HT1080 (cell line): ENCODE results near the gene INSIG1. TPM values are rescaled to one million over a fixed set of nuclear protein-coding genes. Genes with fewer than 3 reads are reported as not detected.

Experiments used
- DNase-seq: peaks from one replicate; pipeline ENCODE4 v3.0.0-alpha.2; 2015; ENCODE audit warnings: low read depth
- total RNA-seq: library from RNA; depleted of rRNA; stranded (reverse); fragments of >200 nt; shearing (Covaris generic); gene quantifications from 2 replicates; pipeline ENCODE4 v1.2.3, GENCODE V29; 2014

The INSIG1 gene
- total RNA-seq, 1 experiment from 2014 or later = 168 TPM

DNA sequence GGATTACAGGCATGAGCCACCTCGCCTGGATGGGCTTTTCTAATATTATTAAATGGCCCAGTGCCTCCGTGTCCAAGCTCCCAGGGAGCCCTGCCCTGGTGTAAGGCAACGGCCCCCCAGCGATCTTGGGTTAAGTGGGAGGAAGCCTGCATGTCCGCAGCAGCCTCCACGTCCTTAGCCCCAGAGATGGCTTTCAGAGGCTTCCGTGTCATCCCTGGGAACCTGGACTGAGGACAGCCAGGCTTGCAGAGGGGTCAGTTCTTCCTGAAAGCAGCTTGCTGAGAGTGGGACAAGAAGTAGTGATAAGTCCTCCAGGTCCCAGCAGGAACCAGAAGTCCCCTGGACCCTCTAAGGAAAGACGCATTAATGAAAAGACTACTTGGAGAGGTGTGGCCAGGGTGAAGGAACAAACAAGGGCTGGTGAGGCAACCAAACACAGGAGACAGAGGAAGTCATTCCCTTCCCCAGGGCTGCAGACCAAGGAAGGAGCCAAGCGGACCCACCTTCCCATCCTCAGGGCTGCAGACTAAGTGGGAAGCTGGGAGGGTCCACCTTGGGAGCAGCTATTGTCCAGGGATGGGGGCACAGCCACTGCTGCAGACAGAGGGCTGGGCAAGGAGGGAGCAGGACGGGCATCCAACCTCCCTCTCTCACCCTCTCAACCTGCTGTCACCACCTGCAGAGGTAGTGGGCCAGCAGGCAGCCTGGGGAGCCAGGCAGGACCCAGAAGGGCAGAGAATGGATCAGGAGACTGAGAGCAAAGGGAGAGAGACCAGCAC lies 13.0 kb upstream of the INSIG1 start:
- no peak for DNase-seq

DNA sequence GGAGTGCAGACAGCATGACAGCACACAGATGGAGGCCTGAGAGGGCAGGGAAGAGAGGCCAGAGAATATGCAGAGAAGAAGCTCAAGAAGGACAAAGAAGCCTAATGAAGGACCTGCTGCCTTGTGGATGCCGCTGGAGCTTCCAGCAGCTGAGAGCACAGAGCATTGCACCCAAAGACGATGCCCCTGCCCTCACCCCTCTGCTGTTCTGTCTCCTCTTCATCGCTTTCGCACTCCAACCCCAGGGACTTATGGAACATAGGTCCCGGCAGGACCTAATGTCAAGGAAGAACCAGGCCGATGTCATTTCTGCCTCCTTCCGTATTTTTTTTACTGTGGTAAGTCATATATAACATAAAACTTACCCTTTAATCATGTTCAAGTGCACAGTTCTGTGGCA lies 12.3 kb upstream of the INSIG1 start:
- no peak for DNase-seq

DNA sequence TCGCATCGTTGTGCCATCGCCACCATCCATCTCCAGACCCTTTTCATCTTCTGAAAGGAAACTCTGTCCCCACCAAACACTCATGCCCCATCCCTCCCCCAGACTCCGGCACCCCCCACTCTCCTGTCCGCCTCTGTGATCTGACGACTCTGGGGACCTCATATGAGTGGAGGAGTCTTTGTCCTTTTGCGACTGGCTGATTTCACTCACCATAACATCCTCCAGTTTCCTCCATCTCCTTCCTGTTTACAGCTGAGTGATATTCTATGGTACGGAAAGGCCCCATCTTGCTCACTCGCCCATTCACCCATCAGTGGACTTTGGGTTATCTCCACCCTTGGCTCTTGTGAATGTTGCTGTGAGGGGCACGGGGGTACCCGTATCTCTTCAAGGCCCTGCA lies 11.8 kb upstream of the INSIG1 start:
- DNase-seq = no peak

DNA sequence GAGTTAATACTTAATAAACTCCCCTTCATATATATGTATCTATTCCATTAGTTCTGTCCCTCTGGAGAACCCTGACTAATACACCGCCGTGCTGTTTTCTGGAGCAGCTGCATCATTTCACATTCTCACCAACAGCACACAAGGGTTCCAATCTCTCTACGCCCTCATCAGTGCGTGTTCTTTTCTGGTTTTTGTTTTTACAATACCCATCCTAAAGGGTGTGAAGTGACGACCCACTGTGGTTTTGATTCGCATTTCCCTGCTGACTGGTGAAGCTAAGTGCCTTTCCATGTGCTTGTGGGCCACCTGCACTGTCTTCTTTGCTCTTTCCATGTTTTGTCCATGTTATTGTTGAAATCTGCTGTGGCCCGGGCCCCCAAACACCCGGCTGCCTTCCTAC lies 11.0 kb upstream of the INSIG1 start:
- no peak for DNase-seq

GRCh38 chr7:155287284-155287935 lies 10.3 kb upstream of the INSIG1 start:
- DNase-seq = no peak

DNA sequence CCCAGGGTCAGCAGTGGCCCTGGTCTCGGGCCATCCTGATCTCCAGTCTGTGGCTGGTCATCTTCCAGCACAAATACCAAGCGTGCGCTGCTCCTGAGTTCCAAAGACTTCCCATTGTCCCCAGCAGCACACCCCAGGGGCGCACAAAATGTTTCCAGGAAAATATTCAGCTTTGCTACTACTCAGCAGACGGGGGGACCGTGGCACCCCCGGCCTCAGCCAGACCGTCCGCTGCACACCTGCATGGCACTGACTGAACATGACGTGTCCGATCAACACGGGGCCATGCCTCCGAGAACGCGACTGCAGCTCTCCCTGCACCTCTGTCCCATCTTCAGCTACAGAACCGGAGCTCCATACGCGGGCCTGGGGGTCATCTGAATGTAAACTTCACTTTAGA lies 9.6 kb upstream of the INSIG1 start:
- DNase-seq = no peak

DNA sequence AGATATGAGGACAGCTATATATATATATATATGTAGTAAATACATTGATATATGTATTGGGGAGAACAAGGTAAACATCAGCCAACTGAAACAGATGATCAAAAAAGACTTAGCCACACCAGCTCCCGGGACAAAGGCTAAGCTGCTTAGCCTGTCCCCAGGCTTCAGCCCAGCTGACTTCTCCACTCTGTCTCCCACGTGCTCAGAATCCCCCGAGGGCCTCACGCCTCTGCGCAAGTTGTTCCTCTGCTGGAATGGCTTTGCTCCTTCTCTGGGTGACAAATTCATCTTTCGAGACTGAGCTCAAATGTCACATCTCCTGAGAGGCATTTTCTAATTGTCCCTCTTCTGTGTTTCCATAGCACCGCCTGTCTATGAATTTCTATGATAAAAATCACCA lies 8.6 kb upstream of the INSIG1 start:
- no peak for DNase-seq

- DNase-seq = no peak
Observed at GRCh38 chr7:155289949-155290501, 7.7 kb upstream of the INSIG1 start.

- DNase-seq = peak; percentile 80
Observed at GRCh38 chr7:155291045-155291530, 6.6 kb upstream of the INSIG1 start.

- no peak for DNase-seq
Observed at GRCh38 chr7:155291729-155292128, 5.9 kb upstream of the INSIG1 start.

- DNase-seq = no peak
Observed at GRCh38 chr7:155292680-155293226, 4.9 kb upstream of the INSIG1 start.

GRCh38 chr7:155293721-155294510 lies 3.8 kb upstream of the INSIG1 start:
- DNase-seq = no peak

DNA sequence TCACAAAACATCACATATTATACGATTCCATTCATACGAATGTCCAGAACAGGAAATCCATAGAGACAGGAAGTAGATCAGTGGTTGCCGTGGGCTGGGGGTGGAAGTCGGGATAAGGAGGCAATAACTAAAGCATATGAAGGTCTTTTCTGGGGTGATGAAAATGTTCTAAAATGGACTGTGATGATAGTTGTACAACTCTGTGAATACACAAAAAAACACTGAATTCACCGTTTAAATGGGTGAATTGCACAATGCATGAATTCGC lies 3.2 kb upstream of the INSIG1 start:
- no peak for DNase-seq

- DNase-seq = no peak
Observed at GRCh38 chr7:155295511-155295910, 2.2 kb upstream of the INSIG1 start.

GRCh38 chr7:155296006-155296787 lies 1.5 kb upstream of the INSIG1 start:
- DNase-seq = no peak

DNA sequence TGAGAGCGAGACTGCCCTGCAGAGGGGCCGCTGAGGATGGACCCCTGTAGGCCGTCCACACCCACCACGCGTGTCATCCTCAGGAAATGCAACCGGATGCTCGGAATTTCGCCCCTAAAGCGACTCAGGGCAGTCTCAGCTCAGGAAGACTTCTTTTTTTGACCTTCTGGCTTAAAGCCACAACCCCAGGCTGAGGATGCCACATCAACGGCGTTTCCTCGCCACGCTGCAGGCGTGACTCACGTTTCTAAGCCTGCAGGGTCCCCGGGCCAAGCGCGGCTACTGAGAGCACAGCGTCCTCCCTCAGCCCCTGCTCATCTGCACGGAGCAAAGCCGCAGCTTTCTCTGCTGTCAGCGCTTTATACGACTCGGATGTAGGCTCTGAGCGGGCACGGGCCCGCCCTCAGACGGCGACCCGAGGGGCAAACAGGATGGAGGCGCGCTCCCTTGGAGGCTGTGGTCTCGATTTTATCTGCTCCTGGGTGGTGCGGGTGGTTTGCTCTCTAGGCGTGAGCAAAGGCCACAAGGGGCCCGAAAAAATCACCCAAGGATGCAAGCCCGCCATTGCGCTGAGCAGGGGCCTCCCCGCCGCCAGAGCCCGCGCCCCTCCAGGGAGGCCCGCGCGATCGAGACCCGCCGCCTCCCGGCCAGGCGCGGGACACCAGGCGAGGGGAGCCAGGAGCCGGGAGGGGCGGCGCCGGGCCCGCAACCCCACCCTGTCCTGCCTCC lies 726 bp upstream of the INSIG1 start:
- DNase-seq = peak; percentile 88

DNA sequence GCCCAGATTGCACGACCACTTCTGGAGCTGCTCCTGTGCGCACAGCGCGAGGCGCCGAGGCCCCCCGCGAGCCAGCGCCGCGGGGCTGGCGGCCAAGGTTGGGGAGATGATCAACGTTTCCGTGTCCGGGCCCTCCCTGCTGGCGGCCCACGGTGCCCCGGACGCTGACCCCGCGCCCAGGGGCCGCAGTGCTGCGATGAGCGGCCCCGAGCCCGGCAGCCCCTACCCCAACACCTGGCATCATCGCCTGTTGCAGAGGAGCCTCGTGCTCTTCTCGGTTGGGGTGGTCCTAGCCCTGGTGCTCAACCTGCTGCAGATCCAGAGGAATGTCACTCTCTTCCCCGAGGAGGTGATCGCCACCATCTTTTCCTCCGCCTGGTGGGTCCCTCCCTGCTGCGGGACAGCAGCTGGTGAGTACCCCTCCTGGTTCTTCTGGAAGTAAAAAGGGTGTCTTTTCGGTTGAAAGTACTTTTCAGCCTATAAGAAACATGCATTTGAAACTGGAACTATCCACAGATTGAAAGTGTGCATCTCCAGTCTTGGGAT lies 683 bp downstream of the INSIG1 start:
- DNase-seq = no peak

DNA sequence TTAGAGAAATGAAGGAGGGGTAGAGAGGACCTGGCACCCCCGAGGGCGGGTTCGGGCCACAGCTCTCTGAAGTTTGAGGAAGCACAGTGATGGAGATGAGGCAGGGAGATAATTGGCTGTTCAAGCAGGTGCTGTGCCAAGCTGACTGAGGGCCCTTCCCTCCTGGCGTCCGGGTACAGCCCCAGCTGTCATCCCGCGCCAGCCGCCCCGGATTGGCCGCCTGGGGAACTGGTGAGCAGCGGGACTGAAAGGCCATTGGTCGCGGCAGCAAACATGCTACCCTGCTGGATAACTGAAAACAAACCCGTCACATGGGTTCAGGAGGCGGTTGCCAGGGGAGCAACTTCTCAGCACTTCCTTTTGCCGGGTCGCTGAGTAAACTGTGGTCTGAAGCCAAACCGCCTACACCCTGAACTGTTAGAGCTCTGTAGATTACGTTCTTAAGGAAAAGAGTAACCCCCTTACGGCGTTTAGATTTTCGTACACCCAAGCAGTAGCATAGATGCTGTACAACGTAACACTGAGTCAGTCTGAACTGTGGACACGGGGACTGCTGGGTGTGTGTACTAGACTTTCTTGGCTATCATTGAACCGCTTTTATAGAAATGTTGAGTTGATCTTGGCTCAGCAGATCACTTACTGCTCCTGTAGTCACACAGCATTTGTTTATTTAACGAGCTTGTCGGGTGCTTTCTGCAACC lies 1.3 kb downstream of the INSIG1 start:
- DNase-seq = peak; percentile 97

- DNase-seq = no peak
Observed at GRCh38 chr7:155299535-155300202, 2.0 kb downstream of the INSIG1 start.
